ENCODE data around the gene SSTR3.

GRCh38 chr22:37259540-37260029 lies 47.3 kb upstream of the SSTR3 start:
- TF ChIP-seq, protein P1, sequence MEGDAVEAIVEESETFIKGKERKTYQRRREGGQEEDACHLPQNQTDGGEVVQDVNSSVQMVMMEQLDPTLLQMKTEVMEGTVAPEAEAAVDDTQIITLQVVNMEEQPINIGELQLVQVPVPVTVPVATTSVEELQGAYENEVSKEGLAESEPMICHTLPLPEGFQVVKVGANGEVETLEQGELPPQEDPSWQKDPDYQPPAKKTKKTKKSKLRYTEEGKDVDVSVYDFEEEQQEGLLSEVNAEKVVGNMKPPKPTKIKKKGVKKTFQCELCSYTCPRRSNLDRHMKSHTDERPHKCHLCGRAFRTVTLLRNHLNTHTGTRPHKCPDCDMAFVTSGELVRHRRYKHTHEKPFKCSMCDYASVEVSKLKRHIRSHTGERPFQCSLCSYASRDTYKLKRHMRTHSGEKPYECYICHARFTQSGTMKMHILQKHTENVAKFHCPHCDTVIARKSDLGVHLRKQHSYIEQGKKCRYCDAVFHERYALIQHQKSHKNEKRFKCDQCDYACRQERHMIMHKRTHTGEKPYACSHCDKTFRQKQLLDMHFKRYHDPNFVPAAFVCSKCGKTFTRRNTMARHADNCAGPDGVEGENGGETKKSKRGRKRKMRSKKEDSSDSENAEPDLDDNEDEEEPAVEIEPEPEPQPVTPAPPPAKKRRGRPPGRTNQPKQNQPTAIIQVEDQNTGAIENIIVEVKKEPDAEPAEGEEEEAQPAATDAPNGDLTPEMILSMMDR (IDR thresholded peaks at IDR 0.05): no peak
- no peak for TF ChIP-seq POLR2AphosphoS5 (IDR thresholded peaks at IDR 0.05; ENCODE audit: insufficient read depth in 1 of 2, low read depth in 1 of 2)
